Measurements from ENCODE around the gene KIF1A.

Gene KIF1A

GRCh38 chr2:240767341-240767740, 52.7 kb downstream of the KIF1A start:
- no peak for DNase-seq (ENCODE audit: low read depth)

DNA sequence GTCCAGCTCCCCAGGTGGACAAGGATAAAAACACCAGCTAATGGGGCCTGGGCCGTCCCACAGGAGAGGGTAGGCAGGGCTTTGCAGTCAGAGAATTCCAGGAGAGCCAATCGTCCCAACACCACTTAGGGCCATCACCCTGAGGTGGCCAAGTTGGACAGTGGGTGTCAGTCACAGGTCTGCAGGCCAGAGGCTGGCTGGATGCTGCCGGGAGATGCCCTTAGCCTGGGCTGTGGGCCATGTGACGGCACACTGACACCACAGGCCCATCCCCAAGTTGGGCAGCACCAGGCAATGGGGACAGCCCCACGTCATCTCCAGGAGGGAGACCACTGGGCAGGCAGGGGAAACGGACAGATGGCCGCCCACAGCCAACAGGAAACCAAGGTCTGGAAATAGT, 53.9 kb downstream of the KIF1A start:
- no peak for DNase-seq (ENCODE audit: low read depth)

DNA sequence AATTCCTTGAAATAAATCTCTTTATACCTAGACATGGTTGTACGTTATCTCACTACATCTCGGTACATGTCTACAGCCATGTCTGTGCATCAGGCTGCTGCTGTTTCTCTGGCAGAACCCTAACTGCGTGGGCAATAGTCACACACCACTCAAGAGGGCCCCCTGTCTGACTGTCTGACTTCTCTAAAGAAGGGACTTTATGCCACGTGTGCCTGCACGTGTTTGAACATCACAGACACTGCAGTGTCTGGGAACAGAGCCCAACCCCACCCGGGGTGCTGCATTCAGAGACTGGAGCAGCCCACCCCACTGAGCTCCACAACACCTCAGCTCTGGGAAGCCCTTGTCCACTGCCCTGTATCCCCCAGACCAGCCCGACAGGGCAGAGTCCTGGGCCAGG, 55.0 kb downstream of the KIF1A start:
- DNase-seq (ENCODE audit: low read depth), result no peak

- no peak for DNase-seq (ENCODE audit: low read depth)
These were observed 55.4 kb downstream of the KIF1A start for GRCh38 chr2:240764605-240765004.

- no peak for DNase-seq (ENCODE audit: low read depth)
These were observed 57.0 kb downstream of the KIF1A start for GRCh38 chr2:240762971-240763370.

GRCh38 chr2:240762249-240762648, 57.8 kb downstream of the KIF1A start:
- DNase-seq (ENCODE audit: low read depth), result no peak

- no peak for DNase-seq (ENCODE audit: low read depth)
These were observed 59.3 kb downstream of the KIF1A start for GRCh38 chr2:240760576-240761246.

GRCh38 chr2:240760121-240760520, 59.9 kb downstream of the KIF1A start:
- no peak for DNase-seq (ENCODE audit: low read depth)

DNA sequence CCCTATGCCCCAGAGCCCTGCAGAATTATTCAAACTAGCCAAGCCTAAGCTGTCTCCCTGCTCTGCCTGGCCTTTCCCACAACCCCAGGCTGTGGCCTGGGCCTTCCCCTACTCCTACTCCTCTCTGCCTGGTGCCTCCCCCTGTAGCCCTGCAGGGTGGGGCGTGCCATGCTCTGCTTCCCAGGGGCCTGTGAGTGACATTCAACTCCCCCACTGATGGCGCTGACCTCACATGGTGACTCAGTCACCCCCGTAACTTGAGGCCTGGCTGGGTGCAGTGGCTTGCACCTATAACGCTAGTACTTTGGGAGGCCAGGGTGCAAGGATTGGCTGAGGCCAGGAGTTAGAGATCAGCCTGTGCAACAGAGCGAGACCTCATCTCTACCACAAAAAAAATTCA, 60.6 kb downstream of the KIF1A start:
- no peak for DNase-seq (ENCODE audit: low read depth)

DNA sequence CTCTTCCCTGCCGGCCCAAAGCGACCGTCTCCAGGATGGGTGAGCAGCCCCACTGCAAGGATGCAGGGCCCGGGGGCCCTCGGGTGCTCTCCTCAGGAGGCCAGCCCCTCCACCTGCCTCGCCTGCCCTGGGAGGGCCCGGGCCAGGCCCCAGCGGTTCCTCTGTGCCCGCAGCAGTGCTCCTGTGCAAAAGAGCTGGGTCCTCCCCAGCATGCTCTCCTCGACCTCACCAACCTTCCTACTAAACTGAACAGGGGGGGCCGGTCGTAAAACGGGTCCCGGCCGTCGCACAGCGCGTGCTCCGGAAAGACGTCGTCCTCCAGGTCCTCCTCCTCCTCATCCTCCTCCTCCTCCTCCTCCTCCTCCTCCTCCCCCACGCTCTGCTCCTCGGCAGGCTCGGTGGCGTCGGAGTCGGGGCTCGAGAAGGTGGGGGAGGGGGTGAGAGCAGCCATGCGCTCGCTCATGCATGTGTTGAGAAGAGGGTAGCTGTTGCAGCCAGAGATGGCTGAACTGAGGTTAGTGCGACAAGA, 62.9 kb downstream of the KIF1A start:
- no peak for DNase-seq (ENCODE audit: low read depth)

GRCh38 chr2:240752209-240752608, 67.8 kb downstream of the KIF1A start:
- DNase-seq (ENCODE audit: low read depth), result no peak

DNA sequence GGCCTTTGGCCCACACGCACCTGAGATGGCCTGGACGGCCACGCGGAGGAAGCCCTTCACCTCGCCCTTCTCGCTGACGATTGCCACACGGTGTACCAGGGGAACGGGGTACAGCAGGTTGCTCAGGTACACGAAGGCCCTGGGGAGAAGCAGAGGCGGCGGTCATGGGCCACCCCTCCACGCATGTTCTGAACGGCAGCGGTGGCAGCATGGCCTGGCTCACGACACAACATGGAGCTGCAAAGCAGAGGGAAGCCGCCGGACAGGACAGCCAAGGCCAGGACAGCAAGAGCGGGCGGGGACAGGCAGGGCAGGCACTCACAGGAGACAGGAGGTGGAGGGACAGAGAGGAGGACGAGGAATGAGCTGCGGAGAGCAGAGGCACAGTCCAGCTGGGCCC, 69.6 kb downstream of the KIF1A start:
- no peak for DNase-seq (ENCODE audit: low read depth)

- DNase-seq (ENCODE audit: low read depth), result no peak
These were observed 70.5 kb downstream of the KIF1A start for GRCh38 chr2:240749516-240749915.

GRCh38 chr2:240747256-240747655, 72.8 kb downstream of the KIF1A start:
- no peak for DNase-seq (ENCODE audit: low read depth)

DNA sequence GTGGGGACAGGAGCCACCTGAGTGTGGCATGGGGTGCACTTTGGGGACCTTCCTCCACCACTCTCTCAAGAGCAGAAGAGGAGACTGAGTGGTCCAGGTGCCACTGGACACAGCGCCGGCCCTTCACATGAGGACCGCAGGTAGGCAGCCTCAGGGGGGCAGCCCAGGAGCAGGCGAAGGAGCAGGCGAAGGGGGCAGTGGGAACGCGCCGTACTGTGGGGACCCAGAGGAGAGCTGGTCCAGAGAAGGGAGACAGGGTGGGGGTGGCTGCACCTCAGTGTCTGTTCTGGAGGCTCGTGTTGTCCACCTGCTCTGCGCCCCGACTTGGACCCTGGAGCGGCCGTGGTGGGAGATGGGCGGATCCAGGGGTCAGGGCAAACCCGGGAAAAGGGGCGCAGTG, 73.3 kb downstream of the KIF1A start:
- DNase-seq (ENCODE audit: low read depth), result no peak

GRCh38 chr2:240745962-240746361, 74.1 kb downstream of the KIF1A start:
- no peak for DNase-seq (ENCODE audit: low read depth)

- no peak for DNase-seq (ENCODE audit: low read depth)
These were observed 74.6 kb downstream of the KIF1A start for GRCh38 chr2:240745456-240745855.

DNA sequence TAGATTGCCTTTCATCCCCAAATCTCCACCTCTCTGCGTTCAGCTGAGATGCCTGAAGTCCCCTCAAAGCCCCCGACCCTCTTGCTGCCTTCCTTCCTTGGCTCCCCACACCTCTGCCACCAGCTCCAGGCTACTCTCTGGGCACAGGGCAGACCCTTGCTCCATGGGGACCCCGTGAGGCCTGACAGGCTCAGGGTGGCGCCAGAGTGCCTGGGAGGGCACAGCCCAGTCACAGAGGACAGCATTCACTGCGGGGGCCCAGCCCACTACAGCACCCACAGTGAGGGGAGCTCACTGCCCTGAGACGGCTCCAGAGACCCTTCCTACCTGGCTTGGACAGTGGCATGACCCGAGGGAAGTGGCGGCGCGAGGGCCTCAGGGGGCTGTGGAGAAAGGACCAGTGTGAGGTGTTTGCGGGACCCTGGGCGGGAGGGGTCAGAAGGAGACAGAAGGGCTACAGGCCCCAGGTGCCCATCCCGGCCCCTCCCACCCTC, 77.4 kb downstream of the KIF1A start:
- no peak for DNase-seq (ENCODE audit: low read depth)

GRCh38 chr2:240741091-240741490, 78.9 kb downstream of the KIF1A start:
- DNase-seq (ENCODE audit: low read depth), result no peak

- no peak for DNase-seq (ENCODE audit: low read depth)
These were observed 80.2 kb downstream of the KIF1A start for GRCh38 chr2:240739797-240740196.

DNA sequence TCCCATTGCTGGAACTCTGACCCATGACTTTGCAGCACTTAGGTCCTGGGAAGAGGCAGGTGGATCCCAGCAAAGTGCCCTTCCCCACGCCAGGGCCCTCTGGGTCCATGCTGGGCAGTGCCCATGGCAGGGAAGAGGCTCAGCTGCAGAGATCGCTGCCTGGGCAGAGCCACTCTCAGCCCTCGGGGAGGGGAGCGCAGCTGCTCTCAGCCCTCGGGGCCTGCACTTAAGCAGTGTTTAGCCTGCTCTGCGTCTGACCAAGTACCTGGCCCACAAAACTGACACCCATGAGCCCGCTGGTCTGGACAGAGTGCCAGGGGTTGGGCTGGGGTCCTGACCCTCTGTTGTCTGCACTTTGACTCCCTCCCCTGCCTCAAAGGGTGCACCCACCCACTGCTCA, 82.1 kb downstream of the KIF1A start:
- no peak for DNase-seq (ENCODE audit: low read depth)

DNA sequence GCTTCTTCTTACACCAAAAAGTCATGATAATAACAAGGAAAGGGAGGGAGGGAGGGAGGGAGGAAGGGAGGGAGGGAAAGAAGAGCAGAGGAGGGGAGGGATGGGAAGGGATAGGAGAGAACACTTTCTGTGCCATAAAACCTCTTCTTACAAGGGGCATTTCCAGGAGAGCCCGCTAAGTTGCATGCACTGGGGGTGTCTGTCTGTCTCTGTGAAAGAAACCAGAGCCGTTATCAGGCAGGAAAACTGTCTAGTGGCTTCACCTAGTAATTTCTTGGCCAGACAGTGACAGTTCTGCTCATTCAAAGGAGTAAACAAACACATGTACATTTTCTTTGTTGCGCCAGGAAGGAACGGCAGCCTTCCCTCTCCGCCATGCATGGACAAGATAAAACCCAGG, 82.5 kb downstream of the KIF1A start:
- no peak for DNase-seq (ENCODE audit: low read depth)

GRCh38 chr2:240736281-240737250, 83.5 kb downstream of the KIF1A start:
- no peak for DNase-seq (ENCODE audit: low read depth)

All from stimulated activated CD8-positive, alpha-beta memory T cell treated with anti-CD3 and anti-CD28 coated beads, Interleukin-7, amount 100 ng/mL, for 24 hours (primary cell).